CD1c-positive myeloid dendritic cell (primary cell): ENCODE measurements around the gene EPHB1.

Source experiments
- DNase-seq: peaks from one replicate; pipeline ENCODE4 v3.0.0-alpha.2; 2016; ENCODE audit errors: extremely low spot score

EPHB1 gene

DNA sequence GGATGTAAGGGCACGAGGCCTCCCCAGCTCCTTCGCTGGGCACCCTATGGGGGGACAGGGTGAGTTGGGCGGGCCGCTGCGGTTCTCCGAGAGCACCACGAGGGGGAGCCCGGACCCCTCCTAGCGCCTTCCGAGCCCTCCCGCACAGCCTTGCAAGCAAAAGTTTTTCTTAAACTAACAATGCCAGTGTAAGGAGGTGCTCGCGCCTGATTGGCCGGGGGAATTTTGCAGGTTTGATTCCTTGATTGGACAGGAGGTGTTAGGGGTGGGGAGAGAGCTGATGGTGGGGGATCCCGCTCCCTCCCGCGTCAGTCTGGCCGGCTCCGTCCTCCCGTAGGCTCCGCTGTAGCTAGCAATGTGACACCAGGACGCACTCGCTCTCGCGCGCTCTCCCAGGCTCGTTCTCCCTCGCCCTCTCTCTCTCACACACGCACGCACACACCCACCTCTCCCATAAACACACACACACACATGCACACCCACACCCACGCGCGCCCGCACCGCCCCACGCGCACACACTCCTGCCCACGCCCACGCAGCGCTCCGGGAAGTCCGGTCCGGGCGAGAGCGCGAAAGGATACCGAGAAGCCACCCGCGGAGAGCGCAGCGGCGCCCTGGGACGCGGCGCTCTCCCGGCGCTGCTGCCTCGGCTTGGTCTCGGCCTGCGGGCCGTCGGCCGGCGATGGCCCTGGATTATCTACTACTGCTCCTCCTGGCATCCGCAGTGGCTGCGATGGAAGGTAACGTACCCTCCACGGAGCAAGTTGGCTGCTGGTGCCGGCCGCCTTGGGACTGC, at the start of gene EPHB1:
Gene EPHB1 (plus strand): TSS at position 311 of the 796 bp plus-strand sequence.
- peak; percentile 63 for DNase-seq

GRCh38 chr3:134748698-134749097, 46.4 kb upstream of the EPHB1 start:
- no peak for DNase-seq

GRCh38 chr3:134749174-134749573, 45.9 kb upstream of the EPHB1 start:
- no peak for DNase-seq

DNA sequence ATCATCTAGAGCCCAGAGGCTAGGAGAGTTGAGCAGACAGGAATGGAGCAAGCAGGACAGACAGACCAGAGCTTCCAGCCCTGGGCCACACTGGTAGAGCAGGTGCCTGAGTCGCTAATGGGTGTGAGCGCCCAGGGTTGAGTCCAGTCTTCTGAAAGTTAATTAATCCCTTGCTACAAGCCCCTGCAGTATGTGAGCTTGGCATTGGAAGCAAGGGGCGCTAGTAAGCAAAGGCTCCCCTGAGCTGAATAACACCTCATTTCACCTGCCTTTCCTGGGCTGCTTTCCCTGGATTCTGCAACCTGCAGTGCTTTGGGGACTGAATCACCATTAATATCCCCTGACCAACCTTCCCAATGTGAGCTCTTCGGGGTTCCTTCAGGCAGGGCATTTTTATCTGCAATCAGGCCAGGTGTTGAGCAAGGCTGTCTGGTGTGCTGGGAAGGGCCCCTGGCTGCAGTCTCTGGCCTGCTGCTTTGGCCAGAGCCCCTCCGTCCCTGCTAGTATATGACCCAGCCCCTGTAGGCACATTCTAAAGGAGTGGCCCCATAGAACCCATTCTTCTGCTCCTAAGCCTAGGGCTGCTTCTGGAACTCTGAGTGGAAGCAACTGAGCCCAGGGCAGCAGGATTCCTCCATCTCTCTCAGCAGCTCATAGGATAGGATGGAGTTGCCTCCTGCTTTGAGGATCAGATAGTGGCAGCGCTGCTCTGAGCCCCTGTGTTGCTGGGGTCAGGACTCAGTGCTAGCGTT, 45.1 kb upstream of the EPHB1 start:
- no peak for DNase-seq

DNA sequence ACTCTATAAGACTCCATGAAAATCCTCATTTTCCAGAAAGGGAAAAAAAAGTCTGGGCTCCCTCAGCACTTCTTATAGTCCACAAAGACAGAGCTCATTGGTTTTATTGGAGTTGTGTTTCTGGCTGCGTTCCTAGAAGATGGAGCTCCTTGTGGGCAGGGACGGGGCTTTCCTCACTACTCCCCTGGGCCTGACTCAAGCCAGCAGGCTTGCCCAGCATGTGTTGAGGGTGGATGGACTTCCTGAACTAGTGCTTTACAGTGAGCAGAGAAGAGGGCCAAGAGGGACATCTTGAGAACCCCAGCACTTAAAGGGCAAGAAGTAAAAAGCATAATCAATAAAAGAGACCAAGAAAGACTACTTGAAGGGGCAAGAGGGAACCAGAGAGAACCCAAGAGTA, 43.2 kb upstream of the EPHB1 start:
- no peak for DNase-seq

DNA sequence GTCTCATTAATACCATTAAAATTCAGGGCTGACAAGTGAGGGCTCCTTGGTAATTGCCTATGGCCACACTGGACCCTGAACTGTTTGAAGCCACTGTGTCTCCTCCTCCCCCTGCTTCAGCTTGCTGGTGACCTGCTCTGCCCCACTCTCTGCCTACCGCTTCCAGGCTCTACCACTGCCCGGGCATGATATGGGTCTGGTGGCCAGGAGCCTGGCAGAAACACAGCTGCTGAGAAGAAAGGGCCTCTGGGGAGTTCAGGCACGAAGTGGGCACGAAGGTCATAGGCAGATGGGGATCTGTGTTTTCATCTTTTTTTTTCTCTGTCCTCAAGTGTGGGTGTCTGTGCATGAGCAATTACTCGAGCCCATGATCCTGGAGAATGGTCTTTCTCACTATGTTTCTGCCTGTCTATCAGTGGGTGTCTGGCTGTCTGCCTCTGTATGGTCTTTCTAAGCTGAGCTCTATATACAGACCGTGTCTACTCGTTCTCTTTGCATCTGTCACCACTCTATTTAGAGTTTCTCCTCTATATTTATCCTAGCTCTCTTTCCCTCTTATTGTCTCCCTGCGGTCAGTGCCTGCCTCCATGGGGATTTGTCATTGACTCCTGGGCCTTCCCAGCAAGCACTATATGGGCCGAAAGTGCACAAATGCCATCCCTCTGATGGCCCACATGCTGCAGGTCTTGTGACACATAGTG, 42.1 kb upstream of the EPHB1 start:
- no peak for DNase-seq

GRCh38 chr3:134753999-134754742, 40.9 kb upstream of the EPHB1 start:
- no peak for DNase-seq

GRCh38 chr3:134754768-134755559, 40.1 kb upstream of the EPHB1 start:
- DNase-seq, result peak; percentile 33

- no peak for DNase-seq
These were observed 39.2 kb upstream of the EPHB1 start for GRCh38 chr3:134755821-134756220.

GRCh38 chr3:134757549-134758069, 37.5 kb upstream of the EPHB1 start:
- no peak for DNase-seq

- no peak for DNase-seq
These were observed 33.8 kb upstream of the EPHB1 start for GRCh38 chr3:134761213-134761612.

- no peak for DNase-seq
These were observed 33.0 kb upstream of the EPHB1 start for GRCh38 chr3:134762016-134762415.

DNA sequence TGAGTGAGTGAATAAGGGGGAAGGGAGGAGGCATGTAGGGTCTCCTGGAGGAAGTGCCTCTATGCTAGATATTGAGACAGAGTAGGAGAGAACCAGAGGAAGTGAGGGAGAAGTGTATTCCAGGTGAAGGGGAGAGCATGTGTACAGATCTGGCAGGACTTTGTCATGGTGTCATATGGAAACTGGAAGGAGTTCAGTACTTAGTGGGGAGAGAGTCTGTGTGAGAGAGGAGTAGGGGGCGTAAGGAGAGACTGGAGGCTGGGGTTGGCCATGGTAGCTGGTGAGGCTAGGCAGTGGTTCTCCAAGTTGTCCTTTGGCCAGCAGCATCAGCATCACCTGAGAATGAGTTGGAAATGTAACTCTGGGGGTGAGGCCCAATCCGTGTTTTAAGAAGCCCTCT, 29.6 kb upstream of the EPHB1 start:
- DNase-seq, result no peak

- no peak for DNase-seq
These were observed 28.8 kb upstream of the EPHB1 start for GRCh38 chr3:134766290-134766689.

GRCh38 chr3:134768116-134768515, 26.9 kb upstream of the EPHB1 start:
- DNase-seq, result no peak

GRCh38 chr3:134768837-134769236, 26.2 kb upstream of the EPHB1 start:
- no peak for DNase-seq

GRCh38 chr3:134769287-134769868, 25.7 kb upstream of the EPHB1 start:
- DNase-seq, result no peak

DNA sequence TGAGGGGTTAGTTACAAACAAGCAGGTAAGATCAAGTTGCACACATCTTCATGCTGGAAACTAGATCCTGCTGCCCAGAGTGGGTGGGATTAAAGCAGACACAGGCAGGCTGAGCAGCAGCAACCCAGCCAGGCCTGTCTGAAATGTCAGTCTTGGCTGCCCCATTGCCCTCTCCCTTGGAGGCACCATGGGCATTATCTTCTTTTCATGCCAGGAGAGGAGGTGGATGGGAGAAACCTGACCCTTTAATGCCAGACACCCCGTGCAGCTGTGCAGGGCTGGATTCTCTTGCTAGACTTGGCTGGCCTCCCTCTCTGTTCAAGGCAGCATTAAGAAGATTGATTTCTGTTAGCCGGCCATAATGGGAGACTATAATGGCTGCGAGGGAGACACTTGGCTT, 23.0 kb upstream of the EPHB1 start:
- no peak for DNase-seq

DNA sequence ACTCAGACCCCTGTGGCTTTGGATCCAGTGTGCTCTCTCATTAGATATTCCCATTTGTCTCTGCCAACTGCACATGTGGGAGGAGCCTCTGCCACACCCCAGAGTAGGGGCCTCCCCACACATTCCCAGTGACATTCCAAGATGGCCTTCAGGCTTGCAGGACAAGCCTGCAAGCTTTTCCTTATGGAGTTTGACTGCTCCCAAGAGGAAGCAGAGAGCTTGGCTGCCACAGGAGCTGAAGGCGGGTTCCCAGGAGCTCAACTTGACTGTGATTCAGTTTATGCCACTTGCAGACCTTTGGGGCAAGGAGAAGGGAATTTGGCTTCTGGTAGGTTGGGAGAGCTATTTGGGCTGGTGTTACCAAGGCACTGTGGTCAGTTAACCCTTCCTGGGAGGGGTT, 22.5 kb upstream of the EPHB1 start:
- DNase-seq, result no peak

GRCh38 chr3:134775831-134776230, 19.2 kb upstream of the EPHB1 start:
- DNase-seq, result no peak
